Stimulated activated effector memory CD8-positive, alpha-beta T cell treated with anti-CD3 and anti-CD28 coated beads, Interleukin-12 subunit alpha, Interleukin-12 subunit beta, amount 100 ng/mL, for 72 hours (primary cell): Measurements from ENCODE around the gene ZFYVE28.
A peak's percentile ranks its signal among the peaks of the same experiment; 100 is the strongest.

Experiments used
- ATAC-seq: fragments of 150-1000 bp; cut with Tn5 transposase; 2 replicates; pipeline ENCODE4 v1.10.0; 2021
- DNase-seq, 2 donors: peaks; one replicate each; pipeline ENCODE4 v3.0.0; 2021 to 2022; ENCODE audit warnings: low spot score in 2 of 2
- H3K27ac Mint-ChIP-seq: one replicate; pipeline ENCODE4 v1.8.0; 2022; ENCODE audit warnings: mild to moderate bottlenecking, mixed read lengths
- H3K36me3 Mint-ChIP-seq: one replicate; pipeline ENCODE4 v1.8.0; 2022; ENCODE audit warnings: mild to moderate bottlenecking, mixed read lengths
- H3K4me1 Mint-ChIP-seq: one replicate; pipeline ENCODE4 v1.8.0; 2022; ENCODE audit warnings: mixed read lengths
- H3K4me3 Mint-ChIP-seq: one replicate; pipeline ENCODE4 v1.8.0; 2022; ENCODE audit warnings: mild to moderate bottlenecking, mixed read lengths
- H3K9me3 Mint-ChIP-seq: one replicate; pipeline ENCODE4 v1.8.0; 2022; ENCODE audit warnings: mixed read lengths

Gene ZFYVE28

DNA sequence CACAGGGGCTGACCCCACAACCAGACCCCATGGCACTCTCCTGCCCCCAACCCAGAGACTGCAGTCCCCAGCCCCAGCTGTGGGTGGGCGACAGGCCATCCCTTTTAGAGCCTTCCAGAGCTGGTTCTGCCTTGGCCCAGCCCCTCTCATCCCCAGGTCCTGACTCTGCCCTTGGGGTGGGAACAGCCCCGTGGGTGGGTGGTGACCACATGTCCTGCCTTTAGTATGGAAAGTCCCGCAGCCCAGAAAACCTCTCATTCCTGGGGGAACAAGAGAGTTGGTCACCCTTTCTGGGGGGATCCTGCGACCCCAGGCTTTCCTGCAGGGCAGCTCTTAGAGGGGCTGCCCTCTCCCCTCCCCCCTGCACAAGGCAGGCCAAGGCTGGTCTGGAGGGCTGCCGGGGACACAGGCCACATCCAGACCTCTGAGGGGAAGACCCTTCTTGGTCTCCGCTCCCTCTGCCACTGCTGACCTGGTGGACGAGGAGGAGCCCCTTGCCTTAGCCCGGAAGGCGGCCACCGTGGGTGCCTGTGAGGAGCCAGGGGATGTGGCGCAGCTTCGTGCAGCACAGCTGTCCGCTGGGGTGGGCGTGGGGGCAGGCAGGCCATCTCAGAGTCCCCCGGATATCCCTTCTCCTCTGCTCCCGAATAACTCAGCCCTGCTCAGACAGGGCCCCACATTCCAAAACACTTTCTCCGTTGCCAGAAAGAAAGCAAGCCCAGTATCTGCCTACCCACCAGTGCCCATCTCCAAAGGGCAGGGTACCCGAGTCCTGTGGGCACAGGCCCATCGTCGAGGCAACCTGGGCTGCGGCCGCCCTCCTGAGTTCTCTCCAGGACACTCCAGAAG, 149.9 kb downstream of the ZFYVE28 start:
- peaks cover 8% of the 10 kb centered on the region for H3K36me3 Mint-ChIP-seq
- H3K9me3 Mint-ChIP-seq = no peaks in the 10 kb centered on the region
- ATAC-seq (no peak), DNase-seq (no peak)
- no peaks in the 10 kb centered on the region for H3K4me1 Mint-ChIP-seq
- H3K27ac Mint-ChIP-seq = no peak overlapping the region
- H3K4me3 Mint-ChIP-seq = no peak overlapping the region

DNA sequence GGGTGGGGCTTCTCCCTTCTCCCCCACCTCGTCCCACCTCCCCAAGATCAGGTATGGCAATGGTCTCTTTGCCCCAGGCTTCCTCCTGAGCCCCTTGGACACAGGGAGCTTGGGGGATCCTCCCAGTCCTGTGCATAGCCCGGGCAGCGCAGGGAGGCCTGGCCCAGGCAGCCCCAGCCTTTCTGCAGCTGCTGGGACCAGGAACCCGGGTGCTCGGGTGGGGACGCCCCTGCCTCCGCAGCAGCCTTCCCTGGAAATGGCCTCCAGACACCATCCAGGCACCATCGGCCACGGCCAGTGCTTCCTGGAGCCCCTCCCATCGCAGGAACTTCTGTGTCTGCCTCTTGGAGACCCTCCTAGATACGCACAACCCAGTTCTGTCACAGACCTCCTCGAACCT, 150.6 kb downstream of the ZFYVE28 start:
- no peak overlapping the region for H3K4me3 Mint-ChIP-seq
- DNase-seq (no peak), ATAC-seq (no peak)
- no peaks in the 10 kb centered on the region for H3K9me3 Mint-ChIP-seq
- H3K4me1 Mint-ChIP-seq = no peaks in the 10 kb centered on the region
- no peak overlapping the region for H3K27ac Mint-ChIP-seq
- peaks cover 8% of the 10 kb centered on the region for H3K36me3 Mint-ChIP-seq

DNA sequence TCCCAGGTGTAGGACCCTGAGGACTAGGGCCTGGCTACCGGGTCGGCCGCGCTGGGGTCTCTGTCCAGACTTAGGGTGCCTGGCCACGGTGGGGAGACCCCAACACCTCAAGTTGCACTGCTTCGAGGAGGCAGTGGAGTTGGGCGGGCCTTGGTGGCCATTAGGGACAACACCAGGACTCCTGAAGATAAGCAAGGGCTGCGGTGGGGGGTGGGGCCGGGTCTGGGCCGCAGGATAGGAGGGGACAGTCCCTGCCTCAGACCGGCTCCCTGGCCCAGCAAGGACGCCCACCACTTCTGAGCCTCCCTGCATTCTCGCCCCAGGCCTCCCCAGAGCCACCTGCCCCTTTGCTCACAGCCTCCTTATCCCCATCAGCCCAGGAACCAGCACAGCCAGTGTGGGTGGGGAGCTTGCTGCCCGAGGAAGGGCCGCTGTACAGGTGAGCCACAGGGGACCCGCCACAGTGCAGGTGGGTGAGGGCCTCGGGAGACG, 151.1 kb downstream of the ZFYVE28 start:
- H3K4me3 Mint-ChIP-seq = no peak overlapping the region
- DNase-seq (no peak), ATAC-seq (no peak)
- H3K27ac Mint-ChIP-seq = no peak overlapping the region
- H3K9me3 Mint-ChIP-seq = no peaks in the 10 kb centered on the region
- peaks cover 8% of the 10 kb centered on the region for H3K36me3 Mint-ChIP-seq
- H3K4me1 Mint-ChIP-seq = no peaks in the 10 kb centered on the region

DNA sequence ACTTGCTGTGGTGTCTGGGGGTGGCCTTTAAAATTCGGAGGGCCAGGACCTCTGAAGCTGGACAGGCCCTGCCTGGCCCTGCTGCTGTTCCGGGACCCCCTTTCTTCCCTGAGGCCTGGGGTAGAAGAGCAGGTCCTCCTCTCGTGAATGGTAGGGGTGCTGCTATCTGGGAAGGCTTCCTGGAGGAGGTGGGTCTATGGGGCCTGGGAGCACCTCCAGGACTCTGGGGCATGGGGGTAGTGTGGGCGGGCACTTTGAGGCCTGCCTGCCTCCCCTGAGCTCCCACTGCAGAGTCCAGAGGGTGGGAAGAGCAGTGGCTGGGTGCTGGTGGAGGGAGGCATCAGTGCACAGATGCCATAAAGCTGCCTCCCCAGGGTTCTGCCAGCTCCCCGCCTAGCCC, 151.6 kb downstream of the ZFYVE28 start:
- ATAC-seq (no peak), DNase-seq (no peak)
- H3K27ac Mint-ChIP-seq = peak overlapping the region; percentile 78
- H3K9me3 Mint-ChIP-seq = no peaks in the 10 kb centered on the region
- peaks cover 8% of the 10 kb centered on the region for H3K36me3 Mint-ChIP-seq
- no peak overlapping the region for H3K4me3 Mint-ChIP-seq
- no peaks in the 10 kb centered on the region for H3K4me1 Mint-ChIP-seq

DNA sequence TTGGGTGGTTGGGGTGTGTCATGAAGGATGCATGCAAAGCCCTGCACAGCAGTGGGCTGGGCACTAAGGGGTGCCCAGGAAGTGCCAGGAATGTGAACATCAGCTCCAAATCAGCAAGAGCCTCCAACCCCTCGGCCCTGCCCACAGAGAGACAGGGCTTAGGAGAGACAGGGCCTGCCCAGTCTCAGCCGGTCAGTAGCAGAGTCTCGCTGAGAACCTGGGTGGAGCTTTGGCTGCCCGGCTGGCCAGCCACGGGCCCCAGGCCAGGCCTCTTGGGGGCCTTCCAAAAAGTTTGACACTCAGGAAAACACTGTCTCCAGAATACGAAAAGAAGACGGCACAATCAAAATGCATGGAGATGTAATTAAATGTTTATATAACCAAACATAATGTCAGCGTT, 152.3 kb downstream of the ZFYVE28 start:
- H3K4me3 Mint-ChIP-seq = no peak overlapping the region

DNA sequence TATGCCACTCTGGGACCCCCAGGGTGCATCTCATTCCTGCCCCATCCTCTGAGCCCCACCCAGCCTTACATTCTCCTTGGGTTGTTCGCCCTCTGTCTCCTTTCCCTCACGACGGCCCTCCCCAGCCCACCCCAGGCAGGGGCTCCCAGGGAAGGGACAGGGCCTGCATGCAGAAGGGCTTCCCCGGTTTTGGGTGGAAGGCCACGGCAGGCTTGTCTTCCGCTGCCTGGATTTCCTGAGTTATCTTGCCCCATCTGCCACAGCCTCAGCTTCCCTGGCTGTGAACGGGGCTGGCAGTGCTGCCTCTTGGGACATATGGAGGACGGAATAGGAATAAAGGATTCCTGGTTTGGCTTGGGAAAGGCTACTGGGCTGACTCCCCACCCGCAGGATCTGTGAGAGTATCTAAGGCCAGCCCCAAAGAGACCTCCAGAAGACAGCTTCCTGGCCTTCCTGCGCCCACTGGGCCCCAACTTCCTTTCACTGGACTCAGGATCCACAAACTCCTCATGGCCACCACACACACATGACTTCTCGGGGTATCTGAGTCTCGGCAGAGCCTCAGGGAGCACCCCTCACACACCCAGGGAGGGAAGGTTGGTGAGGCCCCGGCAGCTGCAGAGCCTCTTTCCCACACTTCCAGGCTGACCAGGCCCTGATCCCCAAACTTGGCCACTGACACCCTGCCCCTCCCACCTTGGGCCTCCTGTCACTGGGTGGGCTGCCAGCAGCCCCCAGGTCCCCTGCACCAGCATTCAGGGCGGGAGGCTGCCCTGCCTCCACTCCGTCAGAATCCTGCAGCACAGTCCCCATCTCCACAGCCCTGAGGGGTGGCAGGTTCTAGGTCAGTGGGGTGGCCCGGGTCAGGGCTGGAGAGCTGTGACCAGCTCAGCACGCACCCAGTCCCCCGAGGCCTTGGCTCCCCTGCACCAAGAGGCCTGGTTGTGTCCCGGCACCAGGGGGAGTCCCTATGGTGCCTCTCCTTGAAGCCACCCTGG, 153.0 kb downstream of the ZFYVE28 start:
- no peak overlapping the region for H3K4me3 Mint-ChIP-seq
- H3K9me3 Mint-ChIP-seq = no peaks in the 10 kb centered on the region
- H3K27ac Mint-ChIP-seq = no peak overlapping the region
- ATAC-seq (no peak), DNase-seq (no peak)
- H3K4me1 Mint-ChIP-seq = no peaks in the 10 kb centered on the region
- peaks cover 8% of the 10 kb centered on the region for H3K36me3 Mint-ChIP-seq

More for the DNA sequence above, 152.3 kb downstream of the ZFYVE28 start:
- Mint-ChIP-seq H3K27ac (peak overlapping the region; percentile 78), H3K4me1 (no peaks in the 10 kb centered on the region), H3K9me3 (no peaks in the 10 kb centered on the region), H3K36me3 (peaks cover 8% of the 10 kb centered on the region)
- ATAC-seq (no peak), DNase-seq (no peak)

DNA sequence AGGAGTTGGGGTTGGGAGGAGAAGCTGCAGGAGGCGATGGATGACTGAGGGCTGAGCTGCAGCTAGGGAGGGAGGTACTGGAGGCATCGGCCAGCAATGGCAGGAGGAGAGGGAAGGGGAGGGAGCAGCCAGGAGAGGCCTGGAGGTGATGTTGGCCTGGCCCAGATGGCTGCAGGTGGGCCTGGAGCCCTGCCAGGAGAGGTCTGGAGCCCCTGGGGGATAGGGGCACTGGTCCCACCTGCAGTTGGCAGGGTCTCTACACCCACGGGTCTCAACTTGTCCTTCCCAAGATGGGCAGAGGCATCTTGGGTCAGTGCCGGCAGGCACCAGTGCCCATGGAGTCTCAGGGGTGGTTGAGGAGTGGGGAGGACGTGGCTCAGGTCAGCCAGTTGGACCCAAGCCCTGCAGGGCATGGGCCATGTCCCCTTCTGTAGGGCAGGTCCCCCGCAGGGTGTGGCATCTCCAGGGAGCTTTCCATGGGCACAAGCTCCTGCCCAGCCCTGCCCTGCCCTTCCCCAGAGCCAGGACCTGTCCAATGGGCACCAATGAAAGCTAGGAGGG, 153.9 kb downstream of the ZFYVE28 start:
- Mint-ChIP-seq H3K9me3 (no peaks in the 10 kb centered on the region), H3K4me1 (no peaks in the 10 kb centered on the region), H3K36me3 (peaks cover 8% of the 10 kb centered on the region), H3K27ac (no peak overlapping the region), H3K4me3 (no peak overlapping the region)
- ATAC-seq = no peak
- DNase-seq = no peak

DNA sequence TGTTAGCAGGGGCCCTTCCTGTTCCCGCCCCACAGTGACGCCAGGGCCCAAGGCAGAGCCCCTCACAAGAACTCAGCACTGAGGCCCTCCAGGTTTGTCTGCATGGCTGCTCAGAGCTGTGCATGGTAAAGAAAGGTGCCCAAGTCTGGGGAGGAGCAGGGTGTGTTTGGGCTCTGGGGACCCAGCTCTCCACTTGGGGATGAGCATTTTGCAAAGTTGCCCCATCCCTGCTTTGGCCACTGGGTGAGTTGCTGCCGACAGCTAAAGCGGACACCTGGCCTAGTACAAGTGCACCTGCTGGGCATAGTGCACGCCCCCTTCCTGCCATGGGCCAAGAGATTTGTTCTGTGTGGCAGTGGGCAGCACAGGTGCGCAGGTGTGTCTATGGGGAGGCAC, 154.5 kb downstream of the ZFYVE28 start:
- Mint-ChIP-seq H3K36me3 (peaks cover 8% of the 10 kb centered on the region), H3K4me3 (peak overlapping the region; percentile 66), H3K9me3 (no peaks in the 10 kb centered on the region), H3K27ac (peak overlapping the region; percentile 61), H3K4me1 (no peaks in the 10 kb centered on the region)
- ATAC-seq (no peak), DNase-seq (no peak)

DNA sequence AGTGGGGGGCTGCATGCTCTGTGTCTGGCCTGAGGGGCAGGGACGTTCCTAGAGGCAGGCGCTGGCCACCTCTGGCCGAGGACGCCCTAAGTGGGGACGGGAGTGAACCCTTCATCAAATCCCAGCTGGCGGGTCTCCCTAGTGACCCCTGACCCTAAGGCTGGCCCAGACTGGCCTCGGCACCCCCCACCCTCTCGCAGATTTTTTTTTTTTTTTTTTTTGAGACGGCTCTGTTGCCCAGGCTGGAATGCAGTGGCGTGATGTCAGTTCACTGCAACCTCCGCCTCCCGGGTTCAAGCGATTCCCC, 155.5 kb downstream of the ZFYVE28 start:
- Mint-ChIP-seq H3K9me3 (no peaks in the 10 kb centered on the region), H3K36me3 (peaks cover 8% of the 10 kb centered on the region), H3K4me1 (no peaks in the 10 kb centered on the region), H3K27ac (peak overlapping the region; percentile 61), H3K4me3 (peak overlapping the region; percentile 66)
- DNase-seq (no peak), ATAC-seq (no peak)

DNA sequence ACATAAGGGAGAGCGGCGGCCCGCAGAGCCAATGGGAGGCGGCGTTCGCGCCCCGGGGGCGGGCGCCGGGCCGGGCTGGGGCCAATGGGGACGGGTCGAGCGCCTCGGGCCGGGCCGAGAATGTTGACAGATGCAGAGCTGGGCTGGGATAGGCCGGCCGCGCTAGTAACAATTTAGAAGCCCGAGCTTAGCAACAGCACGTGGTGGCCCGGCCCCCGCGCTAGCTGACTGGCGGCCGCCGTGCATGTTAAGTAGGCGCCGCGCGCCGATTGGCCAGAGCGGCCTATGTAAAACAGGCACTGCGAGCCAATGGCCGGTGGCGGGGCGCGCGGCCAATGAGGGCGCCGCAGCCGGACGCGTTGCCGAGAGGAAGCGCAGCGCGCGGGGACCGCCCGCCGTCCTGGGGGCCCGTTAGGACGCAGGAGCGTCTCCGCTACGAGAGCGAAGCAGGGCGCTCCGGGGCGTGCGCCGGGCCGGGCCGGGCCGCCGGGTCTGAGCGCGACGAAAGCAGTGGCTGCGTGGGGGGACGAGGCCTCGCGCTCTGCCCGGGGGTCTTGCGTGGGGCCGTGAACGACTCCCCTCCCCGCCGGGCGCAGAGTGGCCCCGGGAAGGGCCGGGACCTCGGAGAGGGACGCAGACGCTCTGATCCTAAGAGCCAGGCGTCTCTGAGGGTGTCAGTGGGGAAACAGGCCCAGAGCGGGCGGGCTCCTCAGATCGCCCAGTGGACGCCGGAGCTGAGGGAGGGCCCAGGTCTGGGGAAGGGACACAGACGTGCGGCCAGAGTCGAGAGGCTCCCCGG, 156.1 kb downstream of the ZFYVE28 start:
- Mint-ChIP-seq H3K9me3 (no peaks in the 10 kb centered on the region), H3K36me3 (peaks cover 8% of the 10 kb centered on the region), H3K4me1 (peaks cover under 1% of the 10 kb centered on the region), H3K4me3 (peak overlapping the region; percentile 66), H3K27ac (peak overlapping the region; percentile 61)
- DNase-seq (peak; percentile 96 to 98), ATAC-seq (peak; percentile 94)

DNA sequence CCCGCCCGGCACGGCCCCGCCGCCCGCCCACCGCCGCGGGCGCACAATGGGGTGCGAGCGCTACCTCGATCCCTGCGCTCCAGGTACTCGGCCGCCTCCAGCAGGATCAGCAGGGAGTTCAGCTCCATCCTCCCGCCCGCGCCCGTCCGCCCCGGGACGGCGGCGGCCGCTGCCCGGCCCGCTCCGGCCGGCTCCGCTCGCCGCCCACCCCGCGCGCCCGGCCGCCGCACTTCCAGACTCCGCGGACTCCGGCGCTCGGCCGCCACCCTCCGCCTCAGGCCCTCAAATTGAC, 156.6 kb downstream of the ZFYVE28 start, which contains the start of gene MXD4:
Gene MXD4, minus strand, starts transcription at position 257 of the 292 bp plus-strand sequence. Its CDS starts 129 bp downstream, at position 128.
- peak within 1 kb of the TSS; percentile 61 for H3K27ac Mint-ChIP-seq
- ATAC-seq = peak; percentile 0
- DNase-seq = no peak
- peaks cover 6% of the 10 kb centered on the region for H3K4me1 Mint-ChIP-seq
- no peaks in the 10 kb centered on the region for H3K9me3 Mint-ChIP-seq
- peaks cover 8% of the 10 kb centered on the region for H3K36me3 Mint-ChIP-seq
- peak within 1 kb of the TSS; percentile 66 for H3K4me3 Mint-ChIP-seq

DNA sequence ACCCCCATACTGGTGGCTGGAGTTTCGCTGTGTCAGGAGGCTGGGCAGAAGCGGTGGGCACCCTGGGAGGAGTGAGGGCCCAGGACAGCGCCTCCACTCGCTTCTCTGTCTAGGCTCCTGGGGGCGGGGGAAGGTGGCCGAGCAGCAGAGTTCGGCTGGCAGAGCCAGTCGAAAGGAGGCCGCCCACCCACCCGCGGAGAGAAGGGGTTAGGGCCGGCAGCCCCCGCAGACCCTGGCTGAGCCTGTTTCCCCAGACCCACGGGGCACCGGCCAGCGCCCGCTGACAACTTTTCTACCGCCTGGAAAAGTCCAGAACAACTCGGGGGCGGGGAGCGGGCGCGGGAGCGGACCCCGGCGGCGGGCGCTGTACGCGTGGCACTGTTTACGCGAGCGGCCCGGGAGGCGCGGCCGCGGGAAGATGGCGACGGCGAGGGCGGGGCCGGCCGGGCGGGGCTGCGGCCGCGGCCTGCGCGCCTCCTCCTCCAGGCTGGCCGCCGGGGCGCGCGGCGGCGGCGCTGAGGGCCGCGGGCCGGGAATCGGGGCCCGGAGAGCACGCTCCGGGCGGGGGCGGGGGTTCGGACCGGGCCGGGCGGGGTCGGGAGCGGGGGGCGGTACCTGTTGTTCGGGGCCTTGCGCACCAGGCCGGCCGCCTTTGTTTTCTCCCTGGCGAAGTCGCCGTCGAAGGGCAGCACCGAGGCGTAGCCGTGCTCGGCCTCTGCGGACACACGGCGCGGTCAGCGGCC, 157.2 kb downstream of the ZFYVE28 start:
- ATAC-seq (peak; percentile 41), DNase-seq (peak; percentile 58 to 74)
- H3K27ac Mint-ChIP-seq = peak overlapping the region; percentile 61
- no peaks in the 10 kb centered on the region for H3K9me3 Mint-ChIP-seq
- peaks cover 8% of the 10 kb centered on the region for H3K36me3 Mint-ChIP-seq
- H3K4me3 Mint-ChIP-seq = peak overlapping the region; percentile 66
- peaks cover 7% of the 10 kb centered on the region for H3K4me1 Mint-ChIP-seq

DNA sequence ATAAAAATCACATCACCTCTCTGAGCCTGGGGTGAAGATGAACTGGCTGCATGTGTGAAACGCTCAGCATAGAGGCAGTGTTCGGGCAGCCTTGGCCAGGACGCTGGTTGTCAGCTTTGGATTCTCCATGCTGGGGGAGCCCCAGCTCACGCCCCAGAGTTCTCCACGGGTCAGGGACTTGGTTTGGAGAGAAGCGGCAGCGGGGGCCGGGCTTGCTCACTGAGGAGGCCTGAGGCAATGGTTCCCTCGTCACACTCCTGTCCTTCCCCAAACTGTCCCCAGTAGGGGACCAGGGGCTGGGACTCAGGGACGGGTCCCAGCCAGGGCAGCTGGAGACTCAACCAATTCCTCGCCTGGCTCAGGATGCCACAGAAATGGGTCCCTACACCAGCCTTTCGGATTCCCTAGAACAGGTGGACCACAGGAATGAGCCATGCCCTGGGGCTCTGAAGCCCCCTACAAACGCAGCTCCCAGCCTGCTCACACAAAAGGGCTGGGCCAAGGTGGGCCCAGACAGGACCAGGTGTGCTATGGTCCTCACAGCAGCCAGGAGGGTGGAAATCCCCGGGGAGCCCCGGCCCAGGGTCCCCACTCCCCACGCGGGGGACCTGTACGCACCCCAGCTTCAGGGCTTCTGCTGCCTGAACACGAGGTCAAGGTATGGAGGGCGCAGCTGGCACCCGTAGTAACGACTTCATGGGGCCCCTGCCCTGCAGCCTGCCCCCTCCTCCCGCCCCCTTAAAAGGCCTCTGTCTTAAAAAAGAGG, 157.9 kb downstream of the ZFYVE28 start:
- H3K36me3 Mint-ChIP-seq = peaks cover 8% of the 10 kb centered on the region
- DNase-seq = no peak
- peaks cover 7% of the 10 kb centered on the region for H3K4me1 Mint-ChIP-seq
- no peak for ATAC-seq
- no peaks in the 10 kb centered on the region for H3K9me3 Mint-ChIP-seq
- peak overlapping the region; percentile 66 for H3K4me3 Mint-ChIP-seq
- peak overlapping the region; percentile 8 for H3K27ac Mint-ChIP-seq
